Tibial nerve (tissue), 3 donors: ENCODE results near the gene MAP3K12.

ENCODE experiments used
- POLR2A ChIP-seq, 2 donors: fragments of 450-650 bp; IDR thresholded peaks; one replicate each; pipeline ENCODE4 v1.6.1; 2017; ENCODE audit warnings: antibody characterized with exemption in 2 of 2, mild to moderate bottlenecking in 2 of 2, moderate library complexity in 2 of 2
- TF ChIP-seq, protein P1 (sequence below), 5 experiments: fragments of 200-600 bp in 3 of 5; fragments of 450-650 bp in 2 of 5; sonication (generic) in 3 of 5; IDR thresholded peaks; one replicate each; pipeline ENCODE4 v1.5.1; 2016 to 2019; ENCODE audit warnings: antibody characterized with exemption in 5 of 5, mild to moderate bottlenecking in 3 of 5, moderate library complexity in 2 of 5

DNA sequence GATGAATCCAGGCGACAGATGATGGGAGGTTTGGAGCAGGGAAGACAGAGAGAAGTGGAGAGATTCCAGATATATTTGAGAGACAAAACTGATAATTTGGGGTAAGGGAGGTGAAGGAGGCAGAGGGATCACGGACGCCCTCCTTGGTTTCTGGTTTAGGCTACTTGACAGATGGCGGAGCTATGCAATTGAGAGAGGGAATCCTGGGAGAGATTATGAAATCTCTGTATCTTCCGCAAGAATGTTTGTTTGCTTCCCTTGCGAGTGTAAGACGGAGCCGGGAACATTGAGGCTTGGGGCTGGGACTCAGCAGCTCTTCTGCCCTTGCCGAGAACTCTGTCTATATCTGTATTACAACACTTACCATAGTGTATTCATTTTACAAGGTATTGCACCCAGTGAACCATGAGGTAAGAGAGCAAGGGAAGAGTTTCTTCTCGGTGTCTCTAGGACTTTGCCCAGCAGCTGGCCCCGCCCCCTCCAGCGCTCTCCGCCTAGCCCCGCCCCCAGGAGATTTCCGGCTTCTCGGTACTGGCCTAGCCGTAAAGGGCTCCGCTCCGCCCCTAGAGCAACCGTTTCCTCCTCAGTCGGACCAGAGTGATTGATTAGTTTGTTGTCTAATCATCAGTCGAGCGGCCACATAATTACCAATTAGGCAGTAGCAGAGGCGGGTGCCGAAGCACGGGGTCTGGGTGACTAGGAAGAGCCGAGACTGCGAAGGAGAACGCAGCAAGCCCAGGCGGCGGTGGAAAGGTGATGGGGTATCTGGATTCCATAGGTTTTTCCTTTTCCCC lies 58.0 kb downstream of the MAP3K12 start, which contains the start of gene PRR13:
- TF ChIP-seq POLR2A (IDR thresholded peaks at IDR 0.05), result peak; percentile 85 to 91
- TF ChIP-seq, protein P1, sequence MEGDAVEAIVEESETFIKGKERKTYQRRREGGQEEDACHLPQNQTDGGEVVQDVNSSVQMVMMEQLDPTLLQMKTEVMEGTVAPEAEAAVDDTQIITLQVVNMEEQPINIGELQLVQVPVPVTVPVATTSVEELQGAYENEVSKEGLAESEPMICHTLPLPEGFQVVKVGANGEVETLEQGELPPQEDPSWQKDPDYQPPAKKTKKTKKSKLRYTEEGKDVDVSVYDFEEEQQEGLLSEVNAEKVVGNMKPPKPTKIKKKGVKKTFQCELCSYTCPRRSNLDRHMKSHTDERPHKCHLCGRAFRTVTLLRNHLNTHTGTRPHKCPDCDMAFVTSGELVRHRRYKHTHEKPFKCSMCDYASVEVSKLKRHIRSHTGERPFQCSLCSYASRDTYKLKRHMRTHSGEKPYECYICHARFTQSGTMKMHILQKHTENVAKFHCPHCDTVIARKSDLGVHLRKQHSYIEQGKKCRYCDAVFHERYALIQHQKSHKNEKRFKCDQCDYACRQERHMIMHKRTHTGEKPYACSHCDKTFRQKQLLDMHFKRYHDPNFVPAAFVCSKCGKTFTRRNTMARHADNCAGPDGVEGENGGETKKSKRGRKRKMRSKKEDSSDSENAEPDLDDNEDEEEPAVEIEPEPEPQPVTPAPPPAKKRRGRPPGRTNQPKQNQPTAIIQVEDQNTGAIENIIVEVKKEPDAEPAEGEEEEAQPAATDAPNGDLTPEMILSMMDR (IDR thresholded peaks at IDR 0.05), result no peak
